Type B pancreatic cell (in vitro differentiated cells): ENCODE data around the gene ADGRG2. TPM values are rescaled to one million over a fixed set of nuclear protein-coding genes. Genes with fewer than 3 reads are reported as not detected.
A peak's percentile ranks its signal among the peaks of the same experiment; 100 is the strongest.
"Not testable (repeated sequence)": the region's sequence is repeated elsewhere in the genome, so short reads cannot be mapped to it uniquely, and the experiment has no call there.

Experiments
- DNase-seq: peaks from one replicate; pipeline ENCODE4 v3.0.0; 2021; ENCODE audit warnings: mixed read lengths; ENCODE audit not compliant: unreplicated experiment; ENCODE audit errors: extremely low spot score
- H3K27ac Mint-ChIP-seq: 2 replicates; pipeline ENCODE4 v1.8.0; 2021; ENCODE audit warnings: mild to moderate bottlenecking, mixed read lengths
- H3K27me3 Mint-ChIP-seq: 2 replicates; pipeline ENCODE4 v1.8.0; 2021; ENCODE audit warnings: mixed read lengths
- H3K36me3 Mint-ChIP-seq: 2 replicates; pipeline ENCODE4 v1.8.0; 2021; ENCODE audit warnings: mixed read lengths
- H3K4me1 Mint-ChIP-seq: one replicate; pipeline ENCODE4 v1.8.0; 2021; ENCODE audit warnings: mixed read lengths; ENCODE audit not compliant: unreplicated experiment
- H3K4me3 Mint-ChIP-seq: 2 replicates; pipeline ENCODE4 v1.8.0; 2021; ENCODE audit warnings: mild to moderate bottlenecking, mixed read lengths
- H3K9me3 Mint-ChIP-seq: 2 replicates; pipeline ENCODE4 v1.8.0; 2021; ENCODE audit warnings: mixed read lengths
- total RNA-seq: library from RNA; stranded (reverse); gene quantifications from 2 replicates; pipeline ENCODE4 v1.2.1, GENCODE V29; 2021; ENCODE audit warnings: low replicate concordance
- TF ChIP-seq, protein P1 (sequence below): fragments of 200-600 bp; sonication (generic); conservative IDR thresholded peaks from 2 replicates; pipeline ENCODE4 v1.5.0; 2021; ENCODE audit warnings: antibody characterized with exemption, mild to moderate bottlenecking

The ADGRG2 gene
- total RNA-seq, 1 donor from 2014 or later: 2.4 TPM

DNA sequence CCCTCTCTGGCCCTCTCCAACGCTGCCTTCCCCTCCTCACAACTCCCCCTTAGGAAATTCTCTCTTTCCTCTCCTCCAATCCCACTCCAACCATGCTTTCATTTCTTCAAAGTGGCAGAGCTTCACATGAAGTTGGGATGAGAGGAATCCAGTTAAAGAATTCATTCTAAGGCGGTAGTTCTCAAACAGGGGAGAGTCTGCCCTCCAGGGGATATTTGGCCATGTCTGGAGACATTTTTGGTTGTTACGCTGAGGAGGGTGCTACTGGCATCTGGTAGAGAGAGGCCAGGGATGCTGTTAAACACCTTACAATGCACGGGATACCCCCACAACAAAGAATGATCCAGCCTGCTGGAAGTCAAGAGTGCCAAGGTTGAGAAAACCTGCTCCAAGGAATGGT lies 97.9 kb downstream of the ADGRG2 start:
- Mint-ChIP-seq H3K27ac (no peak overlapping the region), H3K4me3 (no peak overlapping the region), H3K36me3 (no peaks in the 10 kb centered on the region), H3K27me3 (no peaks in the 10 kb centered on the region), H3K4me1 (no peaks in the 10 kb centered on the region), H3K9me3 (peaks cover 9% of the 10 kb centered on the region)
- TF ChIP-seq, protein P1, sequence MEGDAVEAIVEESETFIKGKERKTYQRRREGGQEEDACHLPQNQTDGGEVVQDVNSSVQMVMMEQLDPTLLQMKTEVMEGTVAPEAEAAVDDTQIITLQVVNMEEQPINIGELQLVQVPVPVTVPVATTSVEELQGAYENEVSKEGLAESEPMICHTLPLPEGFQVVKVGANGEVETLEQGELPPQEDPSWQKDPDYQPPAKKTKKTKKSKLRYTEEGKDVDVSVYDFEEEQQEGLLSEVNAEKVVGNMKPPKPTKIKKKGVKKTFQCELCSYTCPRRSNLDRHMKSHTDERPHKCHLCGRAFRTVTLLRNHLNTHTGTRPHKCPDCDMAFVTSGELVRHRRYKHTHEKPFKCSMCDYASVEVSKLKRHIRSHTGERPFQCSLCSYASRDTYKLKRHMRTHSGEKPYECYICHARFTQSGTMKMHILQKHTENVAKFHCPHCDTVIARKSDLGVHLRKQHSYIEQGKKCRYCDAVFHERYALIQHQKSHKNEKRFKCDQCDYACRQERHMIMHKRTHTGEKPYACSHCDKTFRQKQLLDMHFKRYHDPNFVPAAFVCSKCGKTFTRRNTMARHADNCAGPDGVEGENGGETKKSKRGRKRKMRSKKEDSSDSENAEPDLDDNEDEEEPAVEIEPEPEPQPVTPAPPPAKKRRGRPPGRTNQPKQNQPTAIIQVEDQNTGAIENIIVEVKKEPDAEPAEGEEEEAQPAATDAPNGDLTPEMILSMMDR: no peak
- no peak for DNase-seq

DNA sequence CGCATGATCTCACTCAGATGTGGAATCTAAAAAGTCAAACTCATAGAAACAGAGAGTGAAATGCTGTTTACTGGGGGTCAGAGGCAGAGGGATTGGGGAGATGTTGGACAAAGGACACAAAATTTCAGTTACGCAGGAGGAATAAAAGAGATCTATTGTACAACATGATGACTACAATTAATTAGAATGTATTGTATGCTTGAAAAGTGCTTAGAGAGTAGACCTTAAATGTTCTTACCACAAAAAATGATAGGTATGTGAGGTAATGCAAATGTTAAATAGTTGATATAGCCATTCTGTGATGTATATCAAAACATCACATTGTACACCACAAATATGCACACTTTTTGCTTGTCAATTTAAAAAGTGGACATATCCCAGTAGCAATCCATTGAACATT lies 102.3 kb downstream of the ADGRG2 start:
- no peak overlapping the region for H3K4me3 Mint-ChIP-seq
- no peak overlapping the region for H3K27ac Mint-ChIP-seq
- H3K4me1 Mint-ChIP-seq: no peaks in the 10 kb centered on the region
- no peak for DNase-seq
- peaks cover under 1% of the 10 kb centered on the region for H3K36me3 Mint-ChIP-seq
- H3K27me3 Mint-ChIP-seq: no peaks in the 10 kb centered on the region
- TF ChIP-seq, protein P1: no peak
- H3K9me3 Mint-ChIP-seq: peaks cover 9% of the 10 kb centered on the region

GRCh38 chrX:19017271-19017670 lies 105.0 kb downstream of the ADGRG2 start:
- Mint-ChIP-seq H3K27me3 (no peaks in the 10 kb centered on the region), H3K4me3 (no peak overlapping the region), H3K27ac (no peak overlapping the region), H3K36me3 (peaks cover 3% of the 10 kb centered on the region), H3K9me3 (peaks cover 4% of the 10 kb centered on the region), H3K4me1 (no peaks in the 10 kb centered on the region)
- TF ChIP-seq, protein P1: peak; percentile 73
- no peak for DNase-seq

DNA sequence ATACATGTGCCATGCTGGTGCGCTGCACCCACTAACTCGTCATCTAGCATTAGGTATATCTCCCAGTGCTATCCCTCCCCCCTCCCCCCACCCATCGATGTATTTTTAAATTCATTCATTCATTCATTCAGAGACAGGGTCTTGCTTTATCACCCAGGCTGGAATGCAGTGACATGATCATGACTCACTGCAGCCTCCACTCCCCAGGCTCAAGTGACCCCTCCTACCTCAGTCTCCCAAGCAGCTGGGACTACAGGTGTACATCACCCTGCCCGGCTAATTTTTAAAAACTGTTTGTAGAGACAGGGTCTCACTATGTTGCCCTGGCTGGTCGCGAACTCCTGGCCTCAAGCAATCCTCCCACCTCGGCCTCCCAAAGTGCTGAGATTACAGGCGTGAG lies 105.7 kb downstream of the ADGRG2 start:
- H3K36me3 Mint-ChIP-seq, DNase-seq, H3K27me3 Mint-ChIP-seq, H3K27ac Mint-ChIP-seq, H3K4me3 Mint-ChIP-seq, H3K4me1 Mint-ChIP-seq, H3K9me3 Mint-ChIP-seq: not testable (repeated sequence)

DNA sequence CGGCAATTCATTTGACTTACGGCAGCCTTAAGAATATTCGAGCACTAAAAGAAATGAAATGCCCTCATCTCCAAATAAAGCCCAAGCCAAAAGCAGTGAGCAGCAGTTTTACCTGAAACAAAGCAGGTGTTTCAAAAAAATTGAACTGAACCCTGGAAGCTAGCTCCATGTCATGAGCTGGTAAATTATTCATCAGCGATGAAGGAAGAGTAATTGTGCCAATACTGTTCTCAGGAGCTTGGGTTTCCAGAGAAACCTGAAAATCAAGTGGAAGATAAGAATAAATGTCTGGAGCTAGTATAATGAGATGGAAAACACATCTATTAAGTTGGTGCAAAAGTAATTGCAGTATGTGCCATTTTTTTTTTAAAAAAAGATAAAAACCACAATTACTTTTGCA lies 114.4 kb downstream of the ADGRG2 start:
- Mint-ChIP-seq H3K27me3 (no peaks in the 10 kb centered on the region), H3K4me1 (no peaks in the 10 kb centered on the region), H3K9me3 (no peaks in the 10 kb centered on the region)

GRCh38 chrX:19007011-19007410 lies 115.3 kb downstream of the ADGRG2 start:
- Mint-ChIP-seq H3K27ac (peak overlapping the region; percentile 30), H3K9me3 (no peaks in the 10 kb centered on the region), H3K27me3 (no peaks in the 10 kb centered on the region), H3K4me1 (no peaks in the 10 kb centered on the region), H3K36me3 (no peaks in the 10 kb centered on the region), H3K4me3 (no peak overlapping the region)
- TF ChIP-seq, protein P1: no peak
- no peak for DNase-seq

More for the DNA sequence above, 114.4 kb downstream of the ADGRG2 start:
- Mint-ChIP-seq H3K36me3 (no peaks in the 10 kb centered on the region), H3K27ac (no peak overlapping the region), H3K4me3 (no peak overlapping the region)
- TF ChIP-seq, protein P1: no peak
- no peak for DNase-seq
